ENCODE measurements around the gene HACD2.
A peak's percentile ranks its signal among the peaks of the same experiment; 100 is the strongest.
"Not testable (repeated sequence)": the region's sequence is repeated elsewhere in the genome, so short reads cannot be mapped to it uniquely, and the experiment has no call there.

HACD2 gene, protein sequence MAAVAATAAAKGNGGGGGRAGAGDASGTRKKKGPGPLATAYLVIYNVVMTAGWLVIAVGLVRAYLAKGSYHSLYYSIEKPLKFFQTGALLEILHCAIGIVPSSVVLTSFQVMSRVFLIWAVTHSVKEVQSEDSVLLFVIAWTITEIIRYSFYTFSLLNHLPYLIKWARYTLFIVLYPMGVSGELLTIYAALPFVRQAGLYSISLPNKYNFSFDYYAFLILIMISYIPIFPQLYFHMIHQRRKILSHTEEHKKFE

DNA sequence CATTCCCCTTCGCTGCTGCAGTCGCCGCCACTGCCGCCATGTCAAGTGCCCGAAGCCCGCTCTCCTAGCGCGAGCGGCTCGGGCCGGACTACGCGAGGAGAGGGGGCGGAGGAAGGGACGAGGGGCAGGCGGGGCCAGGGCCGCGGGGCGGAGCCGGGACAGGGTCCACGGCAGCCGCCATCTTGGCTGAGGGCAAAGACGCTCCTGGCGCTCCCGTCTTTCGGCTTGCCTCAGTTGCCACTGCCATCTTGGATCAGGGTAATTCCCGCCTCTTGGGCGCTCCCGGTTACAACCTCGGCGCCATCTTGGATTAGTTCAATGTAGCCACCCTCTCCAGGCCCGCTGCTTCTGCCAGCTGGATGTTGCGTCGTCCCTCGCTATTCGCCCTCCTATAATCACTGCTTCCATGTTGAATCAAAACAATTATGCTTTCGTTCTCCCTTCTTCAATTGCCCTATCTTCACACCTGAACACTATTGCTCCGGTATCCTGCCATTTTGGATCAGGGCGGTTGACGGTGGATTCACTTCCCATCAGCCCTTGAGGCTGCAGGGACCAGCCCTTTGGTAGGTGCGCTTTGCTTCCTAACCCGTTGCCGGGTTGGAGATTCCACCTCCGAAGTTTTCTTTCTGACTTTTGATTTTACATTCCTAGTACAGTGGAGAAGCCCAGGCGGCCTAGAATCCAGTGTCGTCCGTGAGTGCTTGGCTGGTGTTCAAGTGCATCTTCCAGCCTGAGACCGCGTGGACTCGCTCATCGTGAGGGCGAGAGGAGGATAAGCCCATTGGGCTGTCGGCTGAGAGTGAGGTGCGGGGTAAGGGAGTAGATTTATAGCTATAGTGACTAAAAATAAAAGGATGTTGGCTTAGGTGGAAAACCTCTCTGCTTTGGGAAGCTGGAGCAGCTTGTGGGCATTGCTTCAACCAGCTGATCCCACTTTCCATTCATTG lies at the start of gene HACD2:
HACD2 (minus strand) TSS at position 66 of the 950 bp plus-strand sequence; CDS start at position 40, 26 bp downstream.
- peak; percentile 99 for DNase-seq

DNA sequence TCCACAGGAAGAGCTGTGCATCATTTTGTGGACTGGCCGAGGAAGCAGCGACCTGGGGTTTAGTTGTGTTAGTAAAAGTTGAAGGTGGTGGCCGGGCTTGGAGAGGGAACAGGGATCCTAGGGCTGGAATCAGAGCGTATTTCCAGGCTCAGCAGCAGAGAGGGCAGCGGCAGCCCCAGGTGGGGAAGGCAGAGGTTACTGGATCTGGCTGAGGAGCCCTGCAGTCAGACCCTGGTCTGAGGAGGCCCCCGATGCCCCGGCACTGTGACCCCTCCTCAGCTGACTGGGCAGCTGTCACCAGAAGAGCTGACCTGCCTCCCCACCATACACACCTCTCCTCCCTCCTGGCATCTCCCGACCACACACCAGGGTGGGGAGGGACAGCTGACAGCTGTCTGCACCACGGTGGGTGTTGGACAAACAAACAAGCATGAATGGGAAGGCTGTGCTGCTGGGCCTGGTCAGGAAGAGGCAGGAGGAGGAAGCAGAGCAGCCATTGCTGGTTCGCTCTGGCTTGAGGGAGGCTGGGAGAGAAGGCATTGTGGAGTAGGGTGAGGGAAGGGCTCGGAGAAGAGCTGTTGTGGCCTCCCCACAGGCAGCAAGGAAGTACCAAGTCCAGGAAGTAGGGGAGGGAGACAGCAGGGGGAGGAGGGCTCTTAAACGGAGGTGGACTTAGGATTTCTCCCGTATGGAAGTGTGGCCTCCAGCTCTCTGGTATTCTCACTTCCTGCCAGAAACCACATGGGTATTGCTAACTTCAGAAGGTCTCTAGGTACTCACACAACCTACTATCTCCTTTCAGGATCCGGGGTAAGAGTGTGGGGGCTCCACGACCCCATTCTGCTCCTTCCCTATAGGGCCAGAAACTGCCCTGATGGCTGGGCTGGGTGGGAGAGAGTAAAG lies 49.5 kb upstream of the HACD2 start:
- no peak for DNase-seq

DNA sequence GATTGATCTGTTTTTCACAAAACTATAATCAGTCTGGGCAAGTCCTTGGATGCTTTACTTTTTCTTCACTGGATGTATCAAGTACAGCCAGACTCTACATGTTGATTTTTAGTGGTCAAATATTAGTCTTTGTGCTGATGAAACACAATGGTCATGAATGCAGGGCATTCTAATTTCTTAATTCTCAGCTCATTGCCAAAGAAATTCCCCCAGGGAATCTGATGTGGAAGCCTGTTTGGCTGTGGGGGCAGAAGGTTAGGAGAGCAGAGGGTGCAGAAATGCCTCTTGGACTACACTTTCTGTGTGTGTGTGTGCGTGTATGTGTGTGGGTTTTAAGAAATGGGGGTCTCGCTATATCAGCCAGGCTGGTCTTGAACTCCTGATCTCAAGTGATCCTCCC lies 48.7 kb upstream of the HACD2 start:
- no peak for DNase-seq

DNA sequence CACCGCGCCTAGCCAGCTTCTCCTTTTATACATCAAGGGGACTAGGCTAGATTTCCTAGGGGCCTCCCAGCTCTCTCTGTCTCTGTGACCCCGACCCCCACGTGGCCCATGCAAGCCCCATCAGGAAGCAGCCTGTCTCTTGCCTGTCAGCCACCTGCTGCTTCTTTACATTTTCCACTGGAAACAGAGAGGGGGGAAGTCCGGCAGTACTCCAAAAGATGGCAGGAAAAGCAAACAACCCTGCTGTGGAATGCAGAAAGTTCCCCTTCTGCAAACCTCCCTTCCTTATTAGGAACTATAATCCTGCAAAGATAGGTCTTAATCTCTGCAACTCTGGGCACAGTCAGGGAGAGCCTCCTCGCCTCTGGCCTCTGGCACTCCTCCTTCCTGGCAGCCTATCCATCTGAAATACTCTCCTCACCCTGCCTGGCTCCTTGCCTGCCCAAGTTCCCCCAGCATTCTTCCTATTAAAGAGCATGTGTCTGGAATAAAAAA lies 47.4 kb upstream of the HACD2 start:
- DNase-seq = no peak

DNA sequence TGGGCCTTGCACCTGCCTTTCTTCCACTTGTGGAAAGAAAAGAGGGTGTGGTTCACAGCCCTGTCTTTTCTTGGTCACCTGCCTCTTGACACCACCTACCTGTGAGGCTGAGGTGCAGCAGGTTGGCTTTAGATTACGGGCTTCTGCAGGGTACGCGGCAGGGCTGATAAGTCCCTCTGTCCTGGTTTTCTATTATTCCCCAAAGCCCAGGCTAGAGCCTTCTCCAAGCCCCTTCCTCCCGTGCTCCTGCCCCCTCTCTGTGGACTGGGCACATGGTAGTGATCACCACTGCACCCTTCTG lies 44.8 kb upstream of the HACD2 start:
- no peak for DNase-seq

DNA sequence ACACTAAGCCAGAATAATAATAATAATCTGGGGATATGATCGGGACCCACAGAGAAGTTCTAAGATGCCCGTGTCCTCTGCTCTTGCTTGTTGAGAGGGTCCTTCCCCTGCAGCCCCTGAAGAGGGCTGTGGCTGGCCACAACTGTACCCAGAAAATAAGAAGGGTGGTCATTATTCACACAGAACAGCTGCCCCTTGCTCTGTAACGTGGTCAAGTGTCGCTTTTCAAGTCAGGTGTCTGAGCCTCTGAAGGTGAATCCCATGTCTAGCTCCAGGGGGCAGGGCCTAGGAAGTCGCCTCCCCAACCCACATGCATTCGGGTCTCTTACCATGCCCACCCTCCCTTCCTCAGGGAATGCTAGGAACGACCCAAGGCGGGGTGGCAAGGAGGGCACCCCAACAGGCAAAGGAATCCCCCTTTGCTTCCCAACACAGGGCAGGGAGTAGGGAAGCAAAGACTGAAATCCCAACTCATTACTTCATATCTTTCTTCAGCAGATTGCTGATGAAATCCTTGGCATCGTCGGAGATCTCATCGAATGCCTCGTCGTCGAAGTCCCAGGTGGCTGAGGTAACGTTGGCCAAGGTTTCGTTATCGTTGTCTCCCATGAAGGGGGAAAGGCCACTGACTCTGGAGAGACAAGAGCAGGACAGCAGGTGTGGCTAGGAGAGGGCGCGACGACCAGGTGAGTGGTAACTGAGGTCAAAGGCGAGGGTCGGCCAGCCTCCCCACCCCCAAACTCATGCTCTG lies 44.3 kb upstream of the HACD2 start:
- DNase-seq = no peak

DNA sequence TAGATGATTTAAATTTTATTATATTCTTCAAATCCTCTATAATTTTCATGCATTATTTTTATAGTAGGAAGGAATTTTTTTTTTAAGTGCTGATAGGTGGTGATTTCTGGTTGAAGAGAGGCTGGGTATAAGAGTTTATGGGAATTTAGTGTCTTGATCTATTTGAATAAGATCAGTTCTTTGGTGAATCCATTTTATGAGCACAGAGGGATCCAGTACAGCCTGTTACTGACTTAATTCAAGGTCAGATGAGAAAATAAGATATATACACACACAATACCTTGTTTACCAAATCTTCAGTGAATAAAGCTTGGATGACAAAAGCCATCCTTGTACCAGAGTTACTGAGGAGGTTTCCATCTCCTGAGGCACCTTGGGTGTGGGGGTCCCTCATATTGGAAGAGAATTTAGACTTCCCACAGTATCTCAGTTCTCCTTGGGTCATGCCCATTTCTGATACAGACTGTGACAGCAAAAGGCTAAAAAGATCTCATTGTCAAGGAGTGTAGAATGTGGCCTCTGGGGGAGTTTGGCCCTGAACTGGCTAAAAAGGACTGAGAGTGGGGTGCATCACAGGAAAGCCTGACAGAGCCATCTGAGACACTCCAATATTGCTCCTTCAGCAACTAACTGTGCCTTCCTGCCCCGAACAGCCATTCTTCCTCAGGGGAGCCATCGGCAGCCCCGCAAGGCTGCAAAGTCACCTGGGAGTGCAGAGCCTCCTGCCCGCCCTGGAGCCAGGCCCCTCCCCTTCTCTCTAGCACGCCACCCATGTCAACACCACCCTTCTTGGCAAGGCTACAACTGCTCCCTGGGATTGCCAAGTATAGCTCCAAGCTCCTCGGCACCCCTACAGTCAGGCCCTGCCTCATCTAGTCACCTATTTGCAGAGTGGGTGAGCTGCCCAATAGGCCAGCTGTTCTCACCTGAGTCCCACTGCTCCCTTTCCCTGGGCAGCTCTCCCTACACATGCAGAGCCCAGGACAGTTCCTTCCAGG lies 43.1 kb upstream of the HACD2 start:
- DNase-seq = no peak

DNA sequence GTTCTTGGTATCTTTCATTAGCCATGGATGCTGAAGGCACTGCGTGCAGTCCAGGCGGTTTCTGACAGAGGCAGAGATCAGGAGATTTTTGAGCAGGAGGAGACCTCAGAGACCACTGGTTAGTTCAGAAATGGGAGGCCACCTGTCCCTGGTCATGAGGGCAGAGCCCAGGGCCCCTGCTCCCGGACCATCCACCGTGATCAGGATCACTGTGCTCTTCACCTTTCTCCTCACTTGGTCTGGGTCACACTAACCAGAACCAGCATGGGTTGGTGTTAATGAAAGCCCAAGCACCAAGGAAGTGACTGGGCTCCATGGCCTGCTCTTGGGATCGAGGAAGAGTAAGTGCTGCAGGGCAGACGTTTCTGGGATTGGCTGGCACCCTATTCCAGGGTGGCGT lies 42.0 kb upstream of the HACD2 start:
- no peak for DNase-seq

DNA sequence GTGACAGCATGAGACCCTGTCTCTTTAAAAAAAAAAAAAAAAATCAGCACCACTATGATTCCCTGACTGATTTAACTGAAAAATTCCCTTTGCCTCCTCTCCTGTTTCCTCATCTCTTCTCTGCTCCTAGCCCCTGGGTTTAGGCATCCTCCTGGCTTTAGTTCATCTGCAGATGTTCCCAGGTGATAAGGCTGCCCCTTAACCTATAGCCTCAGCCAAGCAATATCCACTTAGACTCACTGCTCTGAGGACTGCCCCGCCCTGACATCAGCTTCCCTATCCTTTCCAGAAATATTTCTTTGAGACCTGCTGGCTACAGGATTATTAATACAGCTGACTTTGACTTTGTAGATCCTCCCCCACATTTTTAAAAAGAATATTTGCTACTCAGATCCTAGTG lies 39.4 kb upstream of the HACD2 start:
- DNase-seq = no peak

DNA sequence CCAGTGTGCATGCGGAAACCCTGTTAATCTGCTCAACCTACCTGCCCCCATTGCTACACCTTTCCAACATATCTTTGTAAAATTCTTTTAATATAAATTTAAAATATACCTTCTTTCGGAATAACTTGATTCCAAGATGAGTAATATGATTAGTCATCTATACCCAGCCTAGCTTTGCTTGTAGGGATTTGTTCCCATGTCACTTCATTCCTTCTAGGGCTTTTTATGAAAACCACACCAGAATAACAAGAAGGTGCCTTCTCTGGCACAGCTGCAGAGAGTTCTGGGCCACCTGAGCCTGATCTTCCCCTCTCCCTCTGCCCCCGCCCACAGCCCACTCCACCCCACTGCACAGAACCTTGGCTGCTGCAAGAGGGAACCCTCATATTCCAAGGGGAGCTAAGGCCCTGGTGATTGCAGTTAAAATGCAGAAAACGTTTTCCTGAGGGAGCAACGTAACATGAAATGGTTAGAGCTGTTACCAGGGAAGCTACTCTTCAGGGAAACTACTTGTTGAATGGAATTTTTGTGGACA lies 38.6 kb upstream of the HACD2 start:
- DNase-seq = no peak

DNA sequence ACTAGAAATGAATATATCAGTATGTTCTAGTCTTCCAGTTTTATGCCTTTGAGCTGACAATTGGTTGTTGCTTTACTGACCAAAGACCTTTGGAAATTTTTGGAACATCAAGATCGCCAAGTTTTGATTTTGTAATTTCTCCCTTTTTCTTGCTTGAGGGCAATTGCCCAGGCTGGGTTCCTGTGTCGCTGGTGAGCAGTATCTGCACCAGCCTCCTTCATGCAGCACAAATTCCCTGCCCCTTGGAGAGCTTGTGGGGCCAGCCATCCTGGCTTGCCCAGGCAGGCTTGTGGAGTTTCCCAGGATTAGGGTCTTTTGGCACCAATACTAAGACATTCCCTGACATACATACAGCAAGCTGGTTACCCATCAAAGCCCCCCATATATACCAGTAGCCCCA lies 37.9 kb upstream of the HACD2 start:
- DNase-seq = no peak

DNA sequence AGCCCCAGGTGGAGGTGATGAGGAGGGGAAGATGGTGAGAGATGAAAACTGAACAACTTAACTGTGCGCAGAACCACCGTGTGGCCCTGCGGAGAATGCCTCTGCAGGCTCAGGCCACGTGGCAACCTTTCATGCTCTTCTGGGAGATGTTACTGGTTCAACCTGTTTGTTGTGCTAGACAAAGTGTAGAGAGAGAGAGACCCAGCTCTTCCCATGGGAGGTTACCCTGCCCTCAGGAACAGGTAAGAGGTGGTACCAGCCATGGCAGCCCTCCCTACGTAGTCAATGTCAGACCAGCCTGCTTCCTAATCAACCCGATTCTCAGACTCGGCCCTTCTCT lies 37.0 kb upstream of the HACD2 start:
- DNase-seq = no peak

DNA sequence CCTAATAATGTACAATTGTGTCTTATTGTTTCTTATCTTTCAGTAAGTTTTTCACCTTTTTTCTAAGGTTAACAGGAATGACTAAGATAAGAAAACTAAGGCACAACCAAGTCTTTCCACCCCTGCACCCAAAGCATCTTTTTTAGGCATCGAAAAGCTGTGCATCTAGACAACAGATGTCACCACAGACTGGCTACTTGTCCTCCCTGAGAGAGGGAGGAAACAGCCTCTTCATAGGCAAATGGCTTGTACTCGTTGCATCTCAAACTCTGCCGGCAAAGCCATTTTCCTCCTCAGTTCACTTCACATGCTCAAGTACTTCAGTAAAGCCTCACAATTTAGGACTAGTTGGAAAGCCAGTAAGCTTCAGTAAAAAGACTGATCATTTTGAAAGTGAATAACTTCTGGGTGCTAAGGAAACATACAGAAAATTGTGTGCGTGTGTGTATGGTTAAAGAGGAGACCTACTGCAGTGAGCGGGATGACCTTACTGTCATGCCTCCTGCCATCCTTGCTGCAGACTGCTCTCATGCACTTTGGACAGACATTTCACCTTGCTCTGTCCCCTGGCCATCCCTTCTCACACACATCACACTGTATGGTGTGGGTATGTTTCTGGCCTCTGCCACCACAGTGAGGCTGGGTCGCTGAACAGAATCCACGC lies 36.5 kb upstream of the HACD2 start:
- no peak for DNase-seq

DNA sequence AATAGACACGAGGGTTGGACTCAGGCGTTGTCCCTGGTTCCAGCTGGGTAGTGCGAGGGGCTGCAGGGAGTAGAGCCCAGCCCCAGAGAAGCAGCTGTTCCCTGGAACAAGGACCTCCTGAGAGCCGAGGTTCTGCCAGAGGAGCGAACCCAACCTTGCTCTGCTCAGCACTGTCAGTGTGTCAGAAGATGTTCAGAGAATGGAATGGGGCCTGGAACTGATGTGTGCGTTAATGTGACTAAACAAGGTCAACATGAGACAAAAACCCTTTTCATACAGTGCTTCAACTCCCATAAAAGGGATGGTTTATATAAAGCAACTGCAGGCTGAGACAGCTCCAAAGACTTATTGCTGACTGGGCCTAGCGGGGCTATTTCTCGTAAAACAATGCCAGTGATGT lies 35.5 kb upstream of the HACD2 start:
- no peak for DNase-seq

DNA sequence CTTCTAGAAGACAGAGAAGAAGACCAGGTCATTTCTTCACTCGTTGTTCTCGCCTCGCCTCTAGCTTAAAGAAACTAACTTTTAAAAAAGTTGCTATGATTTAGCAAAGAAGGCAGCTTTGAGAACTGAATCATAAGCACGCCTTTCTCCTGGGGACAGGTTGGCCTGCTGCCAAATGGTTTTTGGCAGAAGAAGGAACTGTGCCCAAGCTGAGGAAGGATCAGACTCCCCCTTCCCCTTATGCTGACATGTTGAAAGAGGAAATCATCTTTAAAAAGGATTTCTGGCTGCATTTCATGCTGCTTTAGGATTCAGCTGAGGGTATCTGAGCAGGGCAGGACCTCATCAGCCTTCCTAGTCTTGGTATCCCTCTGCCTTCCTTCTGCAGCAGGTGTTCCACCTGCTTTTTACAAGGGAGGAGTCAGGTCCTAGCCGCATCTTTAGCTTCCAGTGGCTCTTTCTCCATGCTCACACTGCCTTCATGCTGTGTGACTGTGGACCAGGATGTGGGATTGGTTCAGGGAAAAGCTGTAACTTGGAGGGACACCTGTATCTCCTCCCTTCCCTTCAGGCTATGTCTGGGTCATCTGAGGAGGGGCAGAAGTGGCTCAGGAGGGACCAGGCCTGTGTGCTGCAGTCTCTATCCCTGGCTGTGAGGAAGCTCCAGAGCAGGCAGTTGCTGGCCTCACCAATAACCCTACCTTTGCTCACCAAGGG lies 34.1 kb upstream of the HACD2 start:
- DNase-seq = peak; percentile 77

DNA sequence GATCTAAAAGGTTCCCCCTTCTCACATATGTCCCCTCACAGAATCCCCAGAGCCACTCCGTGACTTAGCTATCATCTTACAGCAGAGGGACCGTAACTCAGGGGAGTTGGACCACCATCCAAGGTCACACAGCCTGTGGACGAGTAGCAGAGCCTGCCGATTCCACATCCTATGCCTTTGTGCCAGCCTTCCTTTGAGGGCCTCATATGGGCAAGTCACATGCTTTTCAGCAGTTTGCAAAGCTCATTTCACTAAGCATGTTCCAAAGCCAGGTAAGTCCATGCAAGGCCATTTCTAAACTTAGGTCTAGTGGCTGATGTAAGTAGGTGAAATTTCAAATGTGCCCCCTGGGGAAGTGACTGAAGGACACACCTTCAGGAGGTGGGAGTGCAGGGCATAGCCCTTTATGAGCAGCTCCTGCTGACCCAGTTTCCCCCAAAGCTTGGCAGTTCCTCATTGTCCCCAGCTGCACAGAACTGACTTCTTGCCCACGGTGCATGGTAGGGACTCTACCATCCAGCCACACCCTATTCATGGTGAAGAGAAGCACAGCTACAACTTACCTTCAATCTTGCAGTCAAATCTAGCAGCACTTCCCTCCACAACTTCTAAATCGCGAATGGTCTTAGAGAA lies 33.3 kb upstream of the HACD2 start:
- peak; percentile 33 for DNase-seq

DNA sequence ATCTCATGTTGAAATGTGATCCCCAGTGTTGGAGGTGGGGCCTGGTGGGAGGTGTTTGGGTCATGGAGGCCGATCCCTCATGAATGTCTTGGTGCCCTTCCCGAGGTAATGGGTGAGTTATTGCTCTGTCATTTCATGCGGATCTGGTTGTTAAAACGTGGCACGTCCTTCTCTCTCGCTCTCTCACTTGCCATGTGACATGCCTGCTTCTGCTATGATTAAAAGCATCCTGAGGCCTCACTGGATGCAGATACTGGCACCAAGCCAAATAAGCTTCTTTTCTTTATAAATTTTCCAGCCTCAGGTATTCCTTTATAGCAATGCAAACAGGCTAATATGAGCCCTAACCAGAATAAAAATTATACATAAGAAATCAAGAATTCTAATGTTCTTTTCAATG lies 31.7 kb upstream of the HACD2 start:
- no peak for DNase-seq

DNA sequence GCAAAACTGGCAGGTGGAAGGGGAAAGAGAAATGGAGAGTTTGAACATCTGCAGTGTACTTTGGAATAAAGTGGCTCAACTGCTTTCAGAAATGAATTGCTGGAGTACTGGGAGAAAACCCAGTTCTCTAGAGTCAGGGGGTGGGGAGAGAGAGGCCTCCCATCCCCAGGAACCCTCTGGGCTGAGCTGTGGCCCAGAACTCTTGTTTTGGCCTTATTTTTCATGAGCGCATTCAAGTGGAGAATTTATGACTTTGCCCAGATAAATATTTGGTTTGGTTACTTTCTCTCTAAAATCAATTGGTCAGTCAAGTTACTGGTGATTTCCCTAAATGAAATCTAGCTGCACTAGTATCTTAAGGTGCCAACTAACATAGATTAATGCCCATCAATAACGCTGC lies 28.7 kb upstream of the HACD2 start:
- no peak for DNase-seq

DNA sequence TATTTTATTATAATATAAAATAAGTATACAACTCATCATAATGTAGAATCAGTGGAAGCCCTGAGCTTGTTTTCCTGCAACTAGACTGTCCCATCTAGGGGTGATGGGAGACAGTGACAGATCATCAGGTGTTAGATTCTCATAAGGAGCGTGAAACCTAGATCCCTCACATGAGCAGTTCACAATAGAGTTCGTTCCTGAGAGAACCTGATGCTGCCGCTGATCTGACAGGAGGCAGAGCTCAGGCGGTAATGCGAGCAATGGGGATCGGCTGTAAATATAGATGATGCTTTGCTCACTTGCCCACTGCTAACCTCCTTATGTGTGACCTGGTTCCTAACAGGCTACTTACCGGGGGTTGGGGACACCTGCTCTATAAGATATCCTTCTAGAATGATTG lies 26.8 kb upstream of the HACD2 start:
- not testable (repeated sequence) for DNase-seq

Data from hematopoietic multipotent progenitor cell treated with erythropoietin and hydrocortisone succinate and interleukin-3 and kit ligand, for 6 days (in vitro differentiated cells).